IMR-90 (cell line): Measurements from ENCODE around the gene SEC16B. TPM values are rescaled to one million over a fixed set of nuclear protein-coding genes. Genes with fewer than 3 reads are reported as not detected.

Experiments
- ATAC-seq: fragments of 200-7000 bp; cut with Tn5 transposase; 2 replicates; pipeline ENCODE4 v1.9.1; 2020; ENCODE audit warnings: low read depth, mild to moderate bottlenecking, moderate library complexity
- BruUV-seq: library from RNA; stranded (reverse); fragments of 400-500 nt; replicated peaks from 2 replicates; lab custom pipeline; 2021; lab: Mats Ljungman, UMichigan
- CTCF ChIA-PET: fragments of 300-600 bp; formaldehyde crosslinking; extraction: SDS; loops from one replicate; lab custom pipeline; 2021; ENCODE audit warnings: antibody characterized with exemption; lab: Yijun Ruan, JAX
- POLR2A ChIA-PET: fragments of 300-600 bp; sonication (Branson Sonifier 250); formaldehyde crosslinking; loops from one replicate; lab custom pipeline; 2022; ENCODE audit warnings: antibody characterized with exemption; ENCODE audit not compliant: unreplicated experiment; lab: Charles Lee
- DNase-seq: peaks from one replicate; pipeline ENCODE4 v3.0.0; 2013
- H2AFZ ChIP-seq: replicated peaks from 2 replicates; pipeline ENCODE3; 2013; ENCODE audit warnings: low read length, mild to moderate bottlenecking; ENCODE audit not compliant: poor library complexity
- H2AK5ac ChIP-seq: 2 replicates; pipeline ENCODE4 v1.6.1; 2013; ENCODE audit warnings: low read depth, low read length, inconsistent platforms
- H2AK9ac ChIP-seq: replicated peaks from 2 replicates; pipeline ENCODE3; 2013; ENCODE audit warnings: mild to moderate bottlenecking, low read depth, low read length, moderate library complexity; ENCODE audit not compliant: poor library complexity
- H2BK120ac ChIP-seq: 2 replicates; pipeline ENCODE4 v1.6.1; 2013; ENCODE audit warnings: low read depth, low read length, inconsistent platforms
- H2BK15ac ChIP-seq: 3 replicates; pipeline ENCODE4 v1.6.1; 2013; ENCODE audit warnings: low read depth, low read length, inconsistent platforms
- H2BK20ac ChIP-seq: 2 replicates; pipeline ENCODE4 v1.6.1; 2013; ENCODE audit warnings: low read depth, mild to moderate bottlenecking, inconsistent platforms, low read length, moderate library complexity
- H2BK5ac ChIP-seq: 2 replicates; pipeline ENCODE4 v1.6.1; 2013; ENCODE audit warnings: mild to moderate bottlenecking, low read depth, low read length, inconsistent platforms; ENCODE audit not compliant: poor library complexity, severe bottlenecking
- H3K14ac ChIP-seq: replicated peaks from 2 replicates; pipeline ENCODE4 v1.6.1; 2013; ENCODE audit warnings: low read depth, low read length, inconsistent platforms
- H3K18ac ChIP-seq: 2 replicates; pipeline ENCODE4 v1.6.1; 2013; ENCODE audit warnings: low read depth, low read length, control low read depth
- H3K23ac ChIP-seq: 2 replicates; pipeline ENCODE4 v1.6.1; 2013; ENCODE audit warnings: low read depth, low read length, inconsistent platforms
- H3K27ac ChIP-seq: 2 replicates; pipeline ENCODE4 v1.5.1; 2013; ENCODE audit warnings: mild to moderate bottlenecking, control low read depth, low read length; ENCODE audit not compliant: insufficient read depth
- H3K27me3 ChIP-seq: 2 replicates; pipeline ENCODE4 v1.6.1; 2013; ENCODE audit warnings: low read length; ENCODE audit not compliant: control insufficient read depth, insufficient read depth
- H3K36me3 ChIP-seq: 2 replicates; pipeline ENCODE4 v1.6.1; 2013; ENCODE audit warnings: low read length, mixed read lengths; ENCODE audit not compliant: control insufficient read depth, insufficient read depth
- H3K4ac ChIP-seq: 2 replicates; pipeline ENCODE4 v1.6.1; 2013; ENCODE audit warnings: low read depth, low read length, inconsistent platforms
- H3K4me1 ChIP-seq: 2 replicates; pipeline ENCODE4 v1.6.1; 2013; ENCODE audit warnings: low read length, mixed read lengths; ENCODE audit not compliant: control insufficient read depth, insufficient read depth
- H3K4me2 ChIP-seq: 2 replicates; pipeline ENCODE4 v1.6.1; 2013; ENCODE audit warnings: low read depth, mild to moderate bottlenecking, control low read depth, low read length, moderate library complexity
- H3K4me3 ChIP-seq: 2 replicates; pipeline ENCODE4 v1.5.1; 2013; ENCODE audit warnings: low read depth, mild to moderate bottlenecking, control low read depth, low read length, moderate library complexity; ENCODE audit not compliant: insufficient read depth
- H3K56ac ChIP-seq: 2 replicates; pipeline ENCODE4 v1.6.1; 2013; ENCODE audit warnings: low read length, inconsistent platforms; ENCODE audit not compliant: insufficient read depth; ENCODE audit errors: extremely low read depth
- H3K79me1 ChIP-seq, 2 experiments: 2 replicates each; pipeline ENCODE4 v1.6.1; 2013; ENCODE audit warnings: low read length in 2 of 2, inconsistent platforms in 1 of 2, low read depth in 1 of 2
- H3K9ac ChIP-seq: 2 replicates; pipeline ENCODE4 v1.6.1; 2013; ENCODE audit warnings: low read depth, low read length, control low read depth
- H3K9me1 ChIP-seq: 2 replicates; pipeline ENCODE4 v1.6.1; 2013; ENCODE audit warnings: low read length, inconsistent platforms; ENCODE audit not compliant: insufficient read depth
- H3K9me3 ChIP-seq: 2 replicates; pipeline ENCODE4 v1.6.1; 2013; ENCODE audit warnings: low read length; ENCODE audit not compliant: control insufficient read depth, insufficient read depth
- H4K20me1 ChIP-seq: 2 replicates; pipeline ENCODE4 v1.6.1; 2013; ENCODE audit warnings: low read length, inconsistent platforms; ENCODE audit not compliant: insufficient read depth
- H4K5ac ChIP-seq: 2 replicates; pipeline ENCODE4 v1.6.1; 2013; ENCODE audit warnings: mild to moderate bottlenecking, low read depth, low read length, control low read depth
- H4K8ac ChIP-seq, 2 experiments: 2 replicates each; pipeline ENCODE4 v1.6.1; 2013; ENCODE audit warnings: low read depth in 2 of 2, low read length in 2 of 2, control low read depth in 1 of 2, inconsistent platforms in 1 of 2
- H4K91ac ChIP-seq: 2 replicates; pipeline ENCODE4 v1.6.1; 2013; ENCODE audit warnings: low read depth, low read length, inconsistent platforms; ENCODE audit not compliant: insufficient read depth
- BHLHE40 ChIP-seq: fragments of 150-350 bp; IDR thresholded peaks from 2 replicates; pipeline ENCODE4 v1.6.1; 2016; ENCODE audit warnings: mild to moderate bottlenecking, low read depth, low read length
- CEBPB ChIP-seq: IDR thresholded peaks from 2 replicates; pipeline ENCODE4 v1.6.1; 2012; ENCODE audit warnings: low read depth, low read length, improper control_type of control experiment
- ELK1 ChIP-seq: fragments of 150-350 bp; IDR thresholded peaks from 2 replicates; pipeline ENCODE4 v1.6.1; 2016; ENCODE audit warnings: low read depth, mild to moderate bottlenecking, low read length, moderate library complexity, borderline replicate concordance
- FOS ChIP-seq: fragments of 150-350 bp; IDR thresholded peaks from 2 replicates; pipeline ENCODE4 v1.6.1; 2016; ENCODE audit warnings: low read depth, low read length
- MAFK ChIP-seq: IDR thresholded peaks from 2 replicates; pipeline ENCODE4 v1.6.1; 2012; ENCODE audit warnings: low read depth, low read length, improper control_type of control experiment
- MAZ ChIP-seq: IDR thresholded peaks from 2 replicates; pipeline ENCODE4 v1.6.1; 2012; ENCODE audit warnings: low read depth, mild to moderate bottlenecking, low read length, improper control_type of control experiment, moderate library complexity, borderline replicate concordance
- RAD21 ChIP-seq: IDR thresholded peaks from 2 replicates; pipeline ENCODE4 v1.6.1; 2012; ENCODE audit warnings: low read length, improper control_type of control experiment
- SMC3 ChIP-seq: fragments of 150-350 bp; IDR thresholded peaks from 2 replicates; pipeline ENCODE4 v1.6.1; 2016; ENCODE audit warnings: low read depth, mild to moderate bottlenecking, antibody characterized with exemption, low read length, moderate library complexity
- USF2 ChIP-seq: fragments of 150-350 bp; IDR thresholded peaks from 2 replicates; pipeline ENCODE4 v1.6.1; 2017; ENCODE audit warnings: mild to moderate bottlenecking, antibody characterized with exemption, low read length, low read depth
- WGBS, 2 experiments: methylation state at CpG; one replicate each; pipeline versions ENCODE4 v1.1.5 to v1.1.7; 2013; ENCODE audit warnings: missing lambda C conversion rate in 2 of 2; ENCODE audit not compliant: insufficient read length in 1 of 2; ENCODE audit errors: extremely low coverage in 2 of 2; 5-methylcytosine and 5-hydroxymethylcytosine counted together
- dilution Hi-C: fragments of 300-500 bp; cut with HindIII; formaldehyde crosslinking; loops from one replicate; pipeline ENCODE4 v1.14.3; 2018; ENCODE audit warnings: low sequenced_read_pairs; ENCODE audit not compliant: unreplicated experiment
- in situ Hi-C: fragments of 300-500 bp; cut with MboI; formaldehyde crosslinking; loops from 3 replicates; pipeline ENCODE4 v1.14.3; 2019; ENCODE audit warnings: low sequenced_read_pairs, inconsistent platforms, mixed read lengths
- intact Hi-C: fragments of 100-400 bp; cut with micrococcal nuclease; formaldehyde crosslinking; loops from 2 replicates; pipeline ENCODE4 v1.10.0; 2022
- polyA plus RNA-seq, 3 experiments: library from polyadenylated mRNA; depleted of rRNA; stranded (reverse); fragments of >200 nt; gene quantifications; 2 replicates each; pipeline ENCODE4 v1.2.3, GENCODE V29; 2012; ENCODE audit warnings: low replicate concordance in 1 of 3
- total RNA-seq: library from RNA; depleted of rRNA; stranded (reverse); fragments of >200 nt; gene quantifications from 2 replicates; pipeline ENCODE4 v1.2.3, GENCODE V29; 2012

The SEC16B gene
- total and polyA plus RNA-seq, 2 of the 4 experiments (the other 2 are of a cell fraction): 4.3 TPM

- Histone ChIP-seq H2AK5ac (peak overlapping the region; percentile 52; the same call in 1 of the 2 replicates), H4K91ac (0 out of 2 replicates have a peak overlapping the region, but pooled peaks have one; percentile 1), H3K79me1 (no peaks in the 10 kb centered on the region), H2BK5ac (no peak overlapping the region), H4K5ac (no peak overlapping the region), H3K9me3 (no peaks in the 10 kb centered on the region), H3K27me3 (no peaks in the 10 kb centered on the region), H3K4me3 (no peak overlapping the region), H2BK15ac (0 out of 3 replicates have a peak overlapping the region, but pooled peaks have one; percentile 2), H3K23ac (no peak overlapping the region), H3K4me2 (no peak overlapping the region), H3K14ac (no peak overlapping the region), H2AK9ac (no peak overlapping the region), H3K9ac (no peak overlapping the region), H4K20me1 (no peaks in the 10 kb centered on the region), H2BK20ac (no peak overlapping the region), H3K18ac (no peak overlapping the region), H3K27ac (no peak overlapping the region), H3K36me3 (no peaks in the 10 kb centered on the region), H3K4me1 (peaks cover 12% of the 10 kb centered on the region), H2BK120ac (peak overlapping the region; percentile 38), H3K4ac (0 out of 2 replicates have a peak overlapping the region, but pooled peaks have one; percentile 25), H3K9me1 (no peaks in the 10 kb centered on the region), H2AFZ (no peak overlapping the region), H4K8ac (no peak overlapping the region), H3K56ac (no peak overlapping the region)
- in situ Hi-C loops: no loop called here
- 77% methylated on average over 4 of the region's 8 CpGs; no CpG with 5 or more reads in 1 of the 2 experiments for WGBS, 2 experiments
- intact Hi-C loops: no loop called here
- ChIA-PET POLR2A (no interaction called here), CTCF (interaction anchor here (1.4 kb wide), 1 partner anchor 9 kb away, joined by 3 read pairs; no protein-coding TSS in a partner anchor)
- BruUV-seq: no TSS peak
- ATAC-seq (no peak), DNase-seq (no peak)
- TF ChIP-seq BHLHE40: no peak
- TF ChIP-seq FOS: no peak
- no peak for TF ChIP-seq USF2
- TF ChIP-seq MAZ: no peak
- TF ChIP-seq ELK1: no peak
- no peak for TF ChIP-seq RAD21
- TF ChIP-seq SMC3: no peak
- TF ChIP-seq MAFK: no peak
- TF ChIP-seq CEBPB: no peak
- dilution Hi-C loops: no loop called here
Measured at GRCh38 chr1:177935638-177936415, 34.0 kb downstream of the SEC16B start.
